AG10803 (cell line): ENCODE measurements around the gene CD14.

Experiments
- DNase-seq: peaks from one replicate; pipeline ENCODE4 v3.0.0; 2010; ENCODE audit warnings: low read depth
- H3K4me3 ChIP-seq: 2 replicates; pipeline ENCODE4 v1.5.1; 2011; ENCODE audit warnings: mild to moderate bottlenecking, low read length, control low read depth
- CTCF ChIP-seq: conservative IDR thresholded peaks from 2 replicates; pipeline ENCODE4 v1.5.1; 2011; ENCODE audit warnings: mild to moderate bottlenecking, low read length, control low read depth, inconsistent platforms

CD14 gene

GRCh38 chr5:140633021-140633471 is at the start of gene CD14:
CD14 (minus strand) TSS chr5:140633175; CDS start chr5:140633071, 104 bp downstream.
- TF ChIP-seq CTCF: no peak; the same call in 1 of the 2 replicates
- H3K4me3 ChIP-seq: peak within 1 kb of the TSS; percentile 59
- peak; percentile 39 for DNase-seq

- no peak overlapping the region for H3K4me3 ChIP-seq
- TF ChIP-seq CTCF: no peak
- DNase-seq: no peak
Observed at GRCh38 chr5:140678993-140679392, 46.0 kb upstream of the CD14 start.

GRCh38 chr5:140677947-140678346 is 45.0 kb upstream of the CD14 start:
- no peak overlapping the region for H3K4me3 ChIP-seq
- TF ChIP-seq CTCF: no peak
- no peak for DNase-seq

GRCh38 chr5:140674629-140675028 is 41.7 kb upstream of the CD14 start:
- TF ChIP-seq CTCF: no peak
- DNase-seq: no peak
- H3K4me3 ChIP-seq: no peak overlapping the region

- no peak overlapping the region for H3K4me3 ChIP-seq
- no peak for DNase-seq
- TF ChIP-seq CTCF: no peak
Observed at GRCh38 chr5:140674211-140674610, 41.2 kb upstream of the CD14 start.

GRCh38 chr5:140673187-140673976 is 40.4 kb upstream of the CD14 start, which contains the start of gene DND1:
DND1 (minus strand) TSS chr5:140673576; CDS start chr5:140673542, 34 bp downstream.
- no peak for TF ChIP-seq CTCF
- H3K4me3 ChIP-seq: no peak within 1 kb of the TSS
- DNase-seq: no peak
